SK-N-MC (cell line): ENCODE data around the gene NEDD1.

Experiments
- EZH2 ChIP-seq: fragments of 200-600 bp; sonication (generic); IDR thresholded peaks from one replicate; pipeline ENCODE4 v1.6.1; 2017; ENCODE audit warnings: antibody characterized with exemption
- POLR2AphosphoS5 ChIP-seq: IDR thresholded peaks from 2 replicates; pipeline ENCODE4 v1.6.1; 2012; ENCODE audit warnings: mild to moderate bottlenecking, low read depth, low read length, borderline replicate concordance

DNA sequence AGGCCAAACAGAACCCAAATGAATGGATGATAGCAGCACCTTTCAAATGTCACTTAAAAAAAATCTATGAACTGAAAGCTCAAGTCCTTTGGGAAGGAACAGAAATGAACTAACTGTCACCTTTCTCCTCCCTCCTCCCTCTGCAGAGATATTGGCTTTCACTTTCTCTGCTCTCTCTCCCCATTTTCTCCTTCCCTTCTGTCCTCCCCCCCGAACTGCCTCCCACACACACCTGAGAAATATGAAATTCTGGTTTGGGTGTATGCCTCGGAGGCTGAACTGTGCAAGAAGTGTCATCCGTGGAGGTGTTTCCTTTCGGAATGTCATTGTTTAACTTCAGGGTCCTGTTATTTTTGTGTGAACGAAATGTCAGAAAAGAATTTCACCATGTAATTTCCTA, 87.8 kb downstream of the NEDD1 start:
- no peak for TF ChIP-seq EZH2
- no peak for TF ChIP-seq POLR2AphosphoS5
